Activated T-cell treated with anti-CD3 and anti-CD28 coated beads, Interleukin-2, amount 50 U/mL, for 24 hours (primary cell): Measurements from ENCODE around the gene PRDM16.

Experiments
- DNase-seq: peaks from one replicate; pipeline ENCODE4 v3.0.0-alpha.2; 2020
- H3K27ac Mint-ChIP-seq: 2 replicates; pipeline ENCODE4 v1.8.0; 2020; ENCODE audit warnings: mild to moderate bottlenecking, mixed read lengths
- H3K27me3 Mint-ChIP-seq: 2 replicates; pipeline ENCODE4 v1.8.0; 2020; ENCODE audit warnings: mixed read lengths
- H3K36me3 Mint-ChIP-seq: 2 replicates; pipeline ENCODE4 v1.8.0; 2020; ENCODE audit warnings: low read depth, mixed read lengths
- H3K4me1 Mint-ChIP-seq: 2 replicates; pipeline ENCODE4 v1.8.0; 2020; ENCODE audit warnings: low read depth, mixed read lengths
- H3K4me3 Mint-ChIP-seq: 2 replicates; pipeline ENCODE4 v1.8.0; 2020; ENCODE audit warnings: mild to moderate bottlenecking, moderate library complexity, mixed read lengths
- H3K9me3 Mint-ChIP-seq: 2 replicates; pipeline ENCODE4 v1.8.0; 2020; ENCODE audit warnings: mixed read lengths

The PRDM16 gene

DNA sequence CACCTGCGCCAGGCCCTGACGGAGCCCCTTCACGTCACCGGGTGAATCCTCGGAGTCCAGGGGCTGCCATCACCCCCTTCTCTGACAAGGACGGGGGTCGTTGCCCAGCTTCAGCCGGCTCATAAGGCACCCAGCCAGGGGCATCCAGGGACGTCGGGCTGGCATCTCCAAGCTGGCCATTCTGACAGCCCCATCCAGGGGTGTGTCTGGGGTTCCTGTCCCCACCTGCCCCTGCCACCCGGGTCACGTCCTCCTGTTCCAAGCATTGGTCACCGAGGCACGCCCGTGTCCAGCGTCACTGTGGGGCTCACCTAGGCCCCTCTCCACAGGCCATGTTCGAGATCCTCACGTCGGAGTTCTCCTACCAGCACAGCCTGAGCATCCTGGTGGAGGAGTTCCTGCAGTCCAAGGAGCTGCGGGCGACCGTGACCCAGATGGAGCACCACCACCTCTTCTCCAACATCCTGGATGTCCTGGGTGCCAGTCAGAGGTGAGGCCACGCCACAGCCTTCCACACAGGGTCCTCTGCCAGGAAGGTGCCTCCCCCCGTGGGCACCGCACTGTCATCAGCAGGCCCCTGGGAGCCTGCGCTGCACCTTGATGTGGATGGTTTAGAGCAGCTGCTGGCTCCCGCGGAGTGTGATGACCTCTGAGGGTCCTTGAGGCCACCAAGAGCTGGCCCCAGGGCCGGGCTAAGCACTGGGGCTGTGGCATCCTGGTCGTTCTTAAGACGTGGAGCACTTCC lies 400.3 kb downstream of the PRDM16 start:
- Mint-ChIP-seq H3K9me3 (no peaks in the 10 kb centered on the region), H3K27ac (no peak overlapping the region), H3K36me3 (no peaks in the 10 kb centered on the region), H3K4me3 (no peak overlapping the region), H3K4me1 (peaks cover 4% of the 10 kb centered on the region), H3K27me3 (peaks cover 5% of the 10 kb centered on the region)
- DNase-seq, result no peak

- DNase-seq, result no peak
- Mint-ChIP-seq H3K4me1 (peaks cover 4% of the 10 kb centered on the region), H3K9me3 (no peaks in the 10 kb centered on the region), H3K27me3 (peaks cover 5% of the 10 kb centered on the region), H3K36me3 (no peaks in the 10 kb centered on the region), H3K27ac (no peak overlapping the region), H3K4me3 (no peak overlapping the region)
Observed at GRCh38 chr1:3469849-3470649, 401.0 kb downstream of the PRDM16 start.

DNA sequence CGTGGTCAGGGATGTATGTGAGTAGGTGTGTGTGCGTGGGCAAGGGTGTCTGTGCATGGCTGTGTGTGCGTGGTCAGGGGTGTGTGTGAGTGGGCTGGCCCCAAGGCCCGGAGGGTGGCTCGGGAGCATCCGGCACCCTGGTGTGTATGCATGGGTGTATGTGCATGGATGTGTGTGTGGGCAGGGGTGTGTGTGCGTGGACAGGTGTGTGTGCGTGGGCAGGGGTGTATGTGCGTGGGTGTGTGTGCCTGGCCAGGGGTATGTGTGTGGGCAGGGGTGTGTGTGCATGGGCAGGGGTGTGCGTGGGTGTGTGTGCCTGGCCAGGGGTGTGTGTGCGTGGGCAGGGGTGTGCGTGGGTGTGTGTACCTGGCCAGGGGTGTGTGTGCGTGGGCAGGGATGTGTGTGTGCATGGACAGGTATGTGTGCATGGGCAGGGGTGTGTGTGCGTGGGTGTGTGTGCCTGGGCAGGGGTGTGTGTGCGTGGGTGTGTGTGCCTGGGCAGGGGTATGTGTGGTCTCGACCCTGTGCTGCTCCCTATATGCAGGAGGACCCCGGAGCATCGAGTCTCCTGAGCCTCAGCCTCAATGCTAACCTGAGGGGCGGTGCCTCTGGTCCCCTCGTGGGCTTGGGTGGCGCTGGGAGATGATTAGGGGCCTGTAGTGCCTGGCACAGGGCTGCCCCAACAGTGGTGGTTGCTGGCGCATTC lies 401.8 kb downstream of the PRDM16 start:
- Mint-ChIP-seq H3K27me3 (peaks cover 5% of the 10 kb centered on the region), H3K4me1 (peaks cover 3% of the 10 kb centered on the region), H3K36me3 (no peaks in the 10 kb centered on the region), H3K4me3 (no peak overlapping the region), H3K27ac (no peak overlapping the region), H3K9me3 (no peaks in the 10 kb centered on the region)
- no peak for DNase-seq

- H3K4me3 Mint-ChIP-seq, result no peak overlapping the region
- H3K4me1 Mint-ChIP-seq, result no peaks in the 10 kb centered on the region
- no peaks in the 10 kb centered on the region for H3K9me3 Mint-ChIP-seq
- DNase-seq, result no peak
- no peak overlapping the region for H3K27ac Mint-ChIP-seq
- no peaks in the 10 kb centered on the region for H3K36me3 Mint-ChIP-seq
- peaks cover 5% of the 10 kb centered on the region for H3K27me3 Mint-ChIP-seq
Observed at GRCh38 chr1:3471356-3472087, 402.5 kb downstream of the PRDM16 start.

DNA sequence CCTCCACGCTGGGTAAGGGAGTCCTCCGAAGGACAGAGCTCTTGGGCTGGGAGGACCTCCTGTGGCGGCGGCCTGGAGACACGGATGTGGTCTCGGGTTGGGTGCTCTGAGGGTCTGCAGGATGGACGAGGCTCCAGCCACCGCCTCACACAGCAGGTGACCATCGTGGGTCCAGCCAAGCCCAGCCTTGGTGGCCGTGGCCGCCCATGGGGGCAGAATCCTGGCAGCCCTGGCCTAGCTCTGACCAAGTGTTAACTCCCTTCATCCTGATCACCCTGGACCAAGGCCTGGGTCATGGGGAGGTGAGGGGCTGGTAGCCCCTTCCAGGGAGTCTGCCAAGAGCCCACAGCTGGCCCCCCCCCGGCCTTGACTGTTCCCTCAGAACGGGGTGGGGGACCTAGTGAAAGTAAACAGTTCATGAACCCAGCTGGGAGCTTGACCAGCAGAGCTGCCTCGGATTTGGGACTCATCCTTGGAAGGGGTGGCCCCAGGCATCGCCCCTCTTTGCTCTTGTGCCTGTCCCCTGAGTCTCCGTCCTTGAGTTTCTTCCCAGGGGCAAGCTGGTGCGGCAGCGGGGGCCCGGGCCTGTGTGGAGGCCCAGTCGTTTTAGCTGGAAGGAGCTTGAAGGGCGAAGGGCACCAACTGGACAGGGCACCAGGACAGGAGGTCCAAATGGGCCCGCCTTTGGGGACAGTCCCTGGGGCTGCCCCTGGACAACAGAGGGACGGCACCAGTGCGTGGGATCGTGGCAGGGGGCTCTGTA lies 403.3 kb downstream of the PRDM16 start:
- no peak for DNase-seq
- Mint-ChIP-seq H3K9me3 (no peaks in the 10 kb centered on the region), H3K27ac (no peak overlapping the region), H3K36me3 (no peaks in the 10 kb centered on the region), H3K27me3 (peaks cover 5% of the 10 kb centered on the region), H3K4me1 (no peaks in the 10 kb centered on the region), H3K4me3 (no peak overlapping the region)

- H3K4me1 Mint-ChIP-seq, result no peaks in the 10 kb centered on the region
- H3K4me3 Mint-ChIP-seq, result no peak overlapping the region
- no peaks in the 10 kb centered on the region for H3K36me3 Mint-ChIP-seq
- no peak overlapping the region for H3K27ac Mint-ChIP-seq
- no peaks in the 10 kb centered on the region for H3K9me3 Mint-ChIP-seq
- peaks cover 5% of the 10 kb centered on the region for H3K27me3 Mint-ChIP-seq
- DNase-seq, result no peak
Observed at GRCh38 chr1:3472906-3473305, 403.9 kb downstream of the PRDM16 start.

DNA sequence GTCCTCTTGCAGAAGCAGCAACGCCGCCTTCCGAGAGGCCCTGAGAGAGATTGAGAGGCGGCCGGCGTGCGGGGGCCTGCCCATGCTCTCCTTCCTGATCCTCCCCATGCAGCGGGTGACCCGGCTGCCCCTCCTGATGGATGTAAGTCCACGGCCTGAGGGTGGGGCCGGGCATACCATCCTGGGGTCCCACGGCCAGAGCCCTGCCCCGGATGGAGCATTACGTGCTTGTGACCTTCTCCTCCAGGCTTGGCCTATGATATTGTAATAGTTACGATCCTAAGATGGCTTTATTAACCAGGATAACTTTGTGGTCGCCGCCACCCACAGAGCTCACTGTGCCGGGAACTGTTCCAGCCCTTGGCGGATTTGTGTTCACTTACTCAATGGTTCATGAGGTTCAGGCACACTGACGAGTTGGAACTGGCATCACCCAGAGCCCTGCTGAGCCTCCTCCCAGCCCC lies 404.4 kb downstream of the PRDM16 start:
- H3K4me3 Mint-ChIP-seq, result no peak overlapping the region
- no peak for DNase-seq
- H3K36me3 Mint-ChIP-seq, result no peaks in the 10 kb centered on the region
- no peaks in the 10 kb centered on the region for H3K4me1 Mint-ChIP-seq
- no peak overlapping the region for H3K27ac Mint-ChIP-seq
- no peaks in the 10 kb centered on the region for H3K9me3 Mint-ChIP-seq
- H3K27me3 Mint-ChIP-seq, result peaks cover 5% of the 10 kb centered on the region

- H3K4me1 Mint-ChIP-seq, result no peaks in the 10 kb centered on the region
- H3K27me3 Mint-ChIP-seq, result peaks cover 5% of the 10 kb centered on the region
- H3K27ac Mint-ChIP-seq, result no peak overlapping the region
- H3K36me3 Mint-ChIP-seq, result no peaks in the 10 kb centered on the region
- no peak overlapping the region for H3K4me3 Mint-ChIP-seq
- no peak for DNase-seq
- H3K9me3 Mint-ChIP-seq, result no peaks in the 10 kb centered on the region
Observed at GRCh38 chr1:3474016-3474415, 405.0 kb downstream of the PRDM16 start.

DNA sequence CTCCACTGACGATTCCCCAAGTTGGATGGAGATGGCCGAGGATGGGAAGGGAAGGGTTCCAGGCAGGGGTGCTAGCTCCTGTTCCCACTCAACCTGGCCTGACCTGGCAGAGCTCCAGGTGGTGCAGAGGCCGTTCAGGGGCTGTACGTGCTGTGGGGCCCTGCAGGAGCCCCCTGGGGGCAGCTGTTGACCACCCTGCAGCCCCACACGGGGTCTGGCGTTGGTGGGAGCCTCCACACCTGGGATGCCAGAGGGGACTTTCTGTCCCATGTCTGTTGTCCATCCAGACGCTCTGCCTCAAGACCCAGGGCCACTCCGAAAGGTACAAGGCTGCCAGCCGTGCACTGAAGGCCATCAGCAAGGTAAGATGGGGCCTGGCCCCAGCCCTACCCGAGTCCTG lies 405.4 kb downstream of the PRDM16 start:
- H3K9me3 Mint-ChIP-seq, result no peaks in the 10 kb centered on the region
- no peak for DNase-seq
- no peaks in the 10 kb centered on the region for H3K36me3 Mint-ChIP-seq
- H3K4me1 Mint-ChIP-seq, result no peaks in the 10 kb centered on the region
- H3K4me3 Mint-ChIP-seq, result no peak overlapping the region
- H3K27ac Mint-ChIP-seq, result no peak overlapping the region
- peaks cover 5% of the 10 kb centered on the region for H3K27me3 Mint-ChIP-seq

GRCh38 chr1:3475839-3476573 lies 407.0 kb downstream of the PRDM16 start:
- Mint-ChIP-seq H3K27ac (no peak overlapping the region), H3K4me1 (no peaks in the 10 kb centered on the region), H3K4me3 (no peak overlapping the region), H3K27me3 (peaks cover 5% of the 10 kb centered on the region), H3K9me3 (no peaks in the 10 kb centered on the region), H3K36me3 (no peaks in the 10 kb centered on the region)
- no peak for DNase-seq

DNA sequence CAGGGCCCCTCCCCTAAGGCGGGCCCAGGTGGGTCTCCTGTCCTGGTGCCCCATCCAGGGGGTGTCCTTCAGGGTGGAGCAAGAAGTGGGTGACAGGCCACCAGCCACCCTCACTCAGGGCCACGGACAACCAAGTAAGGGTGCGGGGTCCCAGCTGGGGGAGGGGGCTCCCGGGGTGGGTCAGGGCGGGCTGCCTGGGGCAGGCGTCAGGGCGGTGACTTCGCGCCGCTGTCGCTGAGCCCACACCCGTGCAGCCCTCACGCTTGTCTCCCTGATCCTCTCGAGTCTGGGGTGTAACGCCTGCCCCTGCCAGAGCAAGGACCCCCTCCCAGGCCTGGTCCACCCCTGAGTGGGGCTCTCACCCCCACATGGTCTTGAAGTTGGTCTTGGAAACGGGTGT lies 407.7 kb downstream of the PRDM16 start:
- no peak for DNase-seq
- Mint-ChIP-seq H3K27me3 (peaks cover 5% of the 10 kb centered on the region), H3K27ac (no peak overlapping the region), H3K4me3 (no peak overlapping the region), H3K9me3 (no peaks in the 10 kb centered on the region), H3K4me1 (no peaks in the 10 kb centered on the region), H3K36me3 (no peaks in the 10 kb centered on the region)

- no peak for DNase-seq
- Mint-ChIP-seq H3K27ac (no peak overlapping the region), H3K36me3 (no peaks in the 10 kb centered on the region), H3K9me3 (no peaks in the 10 kb centered on the region), H3K27me3 (peaks cover 5% of the 10 kb centered on the region), H3K4me3 (no peak overlapping the region), H3K4me1 (no peaks in the 10 kb centered on the region)
Observed at GRCh38 chr1:3477241-3477995, 408.4 kb downstream of the PRDM16 start.

- no peaks in the 10 kb centered on the region for H3K9me3 Mint-ChIP-seq
- no peak for DNase-seq
Observed at GRCh38 chr1:3478187-3478586, 409.2 kb downstream of the PRDM16 start.

More at GRCh38 chr1:3478187-3478586, 409.2 kb downstream of the PRDM16 start:
- H3K27ac Mint-ChIP-seq, result no peak overlapping the region
- peaks cover 5% of the 10 kb centered on the region for H3K27me3 Mint-ChIP-seq
- no peaks in the 10 kb centered on the region for H3K4me1 Mint-ChIP-seq
- H3K36me3 Mint-ChIP-seq, result no peaks in the 10 kb centered on the region
- no peak overlapping the region for H3K4me3 Mint-ChIP-seq
